Left lung (tissue), 10 donors: ENCODE data around the gene SIMC1. TPM values are rescaled to one million over a fixed set of nuclear protein-coding genes. Genes with fewer than 3 reads are reported as not detected.
A peak's percentile ranks its signal among the peaks of the same experiment; 100 is the strongest.

Experiments
- ATAC-seq: fragments of 200-7000 bp; cut with Tn5 transposase; one replicate; pipeline ENCODE4 v1.9.1; 2020; ENCODE audit warnings: moderate library complexity
- DNase-seq, 4 donors: peaks; one replicate each; pipeline ENCODE4 v3.0.0-alpha.2; 2013 to 2020
- H3K27ac ChIP-seq, 2 donors: fragments of 200-600 bp; sonication (generic) in 1 of 2; one replicate each; pipeline versions ENCODE4 v1.5.0 to v1.8.0; 2020 to 2021
- H3K27me3 ChIP-seq, 2 donors: fragments of 200-600 bp; sonication (generic) in 1 of 2; one replicate each; pipeline versions ENCODE4 v1.5.0 to v1.8.0; 2020 to 2021
- H3K36me3 ChIP-seq, 2 donors: fragments of 200-600 bp; sonication (generic) in 1 of 2; one replicate each; pipeline versions ENCODE4 v1.5.0 to v1.8.0; 2020 to 2021
- H3K4me1 ChIP-seq, 2 donors: fragments of 200-600 bp; one replicate each; pipeline ENCODE4 v1.8.0; 2021
- H3K4me3 ChIP-seq, 2 donors: fragments of 200-600 bp; sonication (generic) in 1 of 2; one replicate each; pipeline versions ENCODE4 v1.5.0 to v1.8.0; 2020 to 2021; ENCODE audit warnings: mild to moderate bottlenecking in 1 of 2
- H3K9me3 ChIP-seq, 2 donors: fragments of 200-600 bp; sonication (generic) in 1 of 2; one replicate each; pipeline versions ENCODE4 v1.5.0 to v1.8.0; 2020 to 2021
- CTCF ChIP-seq, 2 donors: fragments of 200-600 bp; sonication (generic) in 1 of 2; IDR thresholded peaks; one replicate each; pipeline versions ENCODE4 v1.5.0 to v1.8.0; 2021; ENCODE audit warnings: antibody characterized with exemption in 2 of 2
- intact Hi-C, 2 donors: fragments of 100-400 bp; cut with DNase I; formaldehyde crosslinking; loops; one replicate each; pipeline versions ENCODE4 v1.11.2 to v1.14.2; 2022
- microRNA-seq, 2 donors: library from miRNA; unstranded; fragments of <30 nt; microRNA quantifications; one replicate each; pipeline ENCODE4, GENCODE V29; 2019
- polyA plus RNA-seq, 6 donors: library from polyadenylated mRNA; unstranded; fragments of 120-200 nt; gene quantifications; one replicate each; pipeline ENCODE4 v1.2.1, GENCODE V29; 2013; ENCODE audit not compliant: insufficient read length in 6 of 6
- total RNA-seq, 2 donors: library from RNA; stranded (reverse); fragmentation: NEBNext Ultra II Directional; extraction: Animal tissue kit (Norgen Biotek cat#: 25700); gene quantifications; one replicate each; pipeline ENCODE4 v1.2.1, GENCODE V29; 2021
- donor health status: DM: no; HTN: yes; CAD: no.
- donor health status: DM: no; HTN: no; CAD: no.

Gene SIMC1
- total and polyA plus RNA-seq, 8 donors = 13.4 to 31.3 (median 26.0) TPM

GRCh38 chr5:176391479-176391878 is 153.3 kb downstream of the SIMC1 start:
- H3K36me3 ChIP-seq = peaks cover 0 to 63% of the 10 kb centered on the region in 2 donors
- H3K4me1 ChIP-seq = peaks cover 10 to 39% of the 10 kb centered on the region in 2 donors
- TF ChIP-seq CTCF (IDR thresholded peaks at IDR 0.05) = no peak
- H3K27me3 ChIP-seq = no peaks in the 10 kb centered on the region
- ATAC-seq = no peak
- intact Hi-C loops = no loop called here
- no peak overlapping the region for H3K4me3 ChIP-seq
- no peak overlapping the region for H3K27ac ChIP-seq
- no peaks in the 10 kb centered on the region for H3K9me3 ChIP-seq
- no peak for DNase-seq

- ATAC-seq = no peak
- Histone ChIP-seq H3K9me3 (no peaks in the 10 kb centered on the region), H3K36me3 (peaks cover 0 to 68% of the 10 kb centered on the region in 2 donors), H3K4me1 (peaks cover 8 to 34% of the 10 kb centered on the region in 2 donors), H3K27ac (no peak overlapping the region), H3K4me3 (no peak overlapping the region), H3K27me3 (no peaks in the 10 kb centered on the region)
- TF ChIP-seq CTCF (IDR thresholded peaks at IDR 0.05) = no peak
- no peak for DNase-seq
- intact Hi-C loops = no loop called here
These were observed 153.8 kb downstream of the SIMC1 start for GRCh38 chr5:176391999-176392398.

GRCh38 chr5:176392526-176392925 is 154.3 kb downstream of the SIMC1 start:
- ATAC-seq = no peak
- no peak overlapping the region for H3K27ac ChIP-seq
- no peak for DNase-seq
- H3K36me3 ChIP-seq = peaks cover 0 to 71% of the 10 kb centered on the region in 2 donors
- intact Hi-C loops = no loop called here
- no peak overlapping the region for H3K4me3 ChIP-seq
- H3K27me3 ChIP-seq = no peaks in the 10 kb centered on the region
- no peak for TF ChIP-seq CTCF (IDR thresholded peaks at IDR 0.05)
- H3K4me1 ChIP-seq = peaks cover 4 to 29% of the 10 kb centered on the region in 2 donors
- H3K9me3 ChIP-seq = no peaks in the 10 kb centered on the region

GRCh38 chr5:176394096-176394495 is 155.9 kb downstream of the SIMC1 start:
- Histone ChIP-seq H3K36me3 (peaks cover 0 to 85% of the 10 kb centered on the region in 2 donors), H3K9me3 (no peaks in the 10 kb centered on the region), H3K4me1 (peaks cover 0 to 21% of the 10 kb centered on the region in 2 donors), H3K4me3 (no peak overlapping the region), H3K27me3 (no peaks in the 10 kb centered on the region), H3K27ac (no peak overlapping the region)
- intact Hi-C loops = no loop called here
- TF ChIP-seq CTCF (IDR thresholded peaks at IDR 0.05) = no peak
- DNase-seq = no peak
- no peak for ATAC-seq

- H3K36me3 ChIP-seq = peaks cover 0 to 94% of the 10 kb centered on the region in 2 donors
- no peak overlapping the region for H3K27ac ChIP-seq
- H3K4me1 ChIP-seq = peaks cover 0 to 13% of the 10 kb centered on the region in 2 donors
These were observed 156.9 kb downstream of the SIMC1 start for GRCh38 chr5:176394881-176395675.

More at GRCh38 chr5:176394881-176395675, 156.9 kb downstream of the SIMC1 start:
- no peaks in the 10 kb centered on the region for H3K27me3 ChIP-seq
- ATAC-seq (peak; percentile 27), DNase-seq (peak in 2 of 4 donors; percentile 54 to 83)
- no peaks in the 10 kb centered on the region for H3K9me3 ChIP-seq
- intact Hi-C loops = no loop called here
- TF ChIP-seq CTCF (IDR thresholded peaks at IDR 0.05) = no peak
- H3K4me3 ChIP-seq = no peak overlapping the region

Small RNA genes within 50 kb of the gene (microRNA-seq; reads per million reads assigned to microRNA genes)
- gene MIR1271 = 2.2 to 4.4 reads per million in 2 donors

Other genes starting within 250 kb of the SIMC1 start
- gene KIAA1191, start 123.3 kb downstream of the SIMC1 start, total RNA-seq = 10 to 100 TPM; 74.5 to 91.7 TPM
- gene KIAA1191, start 123.3 kb downstream of the SIMC1 start, polyA plus RNA-seq = 100 to 1,000 TPM; 146 to 165 (median 162) TPM
- gene ARL10, start 127.1 kb downstream of the SIMC1 start, total RNA-seq = 1 to 10 TPM; 6.0 to 8.2 TPM
- 10 to 100 TPM; 16.5 to 20.1 (median 18.6) TPM for gene ARL10, start 127.1 kb downstream of the SIMC1 start, polyA plus RNA-seq
- 10 to 100 TPM; 14.9 to 24.0 TPM for gene NOP16, start 150.2 kb downstream of the SIMC1 start, total RNA-seq
- 10 to 100 TPM; 25.7 to 34.8 (median 31.4) TPM for gene NOP16, start 150.2 kb downstream of the SIMC1 start, polyA plus RNA-seq
- gene HIGD2A, start 150.3 kb downstream of the SIMC1 start, total RNA-seq = 100 to 1,000 TPM in 1 of 2 donors, 10 to 100 TPM in 1; 83.3 to 109 TPM
- 100 to 1,000 TPM in 2 of 6 donors, 10 to 100 TPM in 4; 77.7 to 110 (median 88.8) TPM for gene HIGD2A, start 150.3 kb downstream of the SIMC1 start, polyA plus RNA-seq
- 100 to 1,000 TPM in 1 of 2 donors, 10 to 100 TPM in 1; 92.1 to 128 TPM for gene CLTB, start 178.1 kb downstream of the SIMC1 start, total RNA-seq
- gene CLTB, start 178.1 kb downstream of the SIMC1 start, polyA plus RNA-seq = 10 to 100 TPM; 41.0 to 58.2 (median 46.6) TPM
- gene FAF2, start 210.0 kb downstream of the SIMC1 start, total RNA-seq = 10 to 100 TPM; 33.9 to 39.1 TPM
- gene FAF2, start 210.0 kb downstream of the SIMC1 start, polyA plus RNA-seq = 10 to 100 TPM; 49.1 to 54.4 (median 51.9) TPM